ENCODE results near the gene MMP24OS. TPM values are rescaled to one million over a fixed set of nuclear protein-coding genes. Genes with fewer than 3 reads are reported as not detected.

MMP24OS gene
- total and polyA plus RNA-seq, 2 of the 4 experiments (the other 2 are of a cell fraction), result 5.9 to 64.9 TPM

GRCh38 chr20:35232575-35232974 is 45.3 kb downstream of the MMP24OS start:
- peak overlapping the region; percentile 43; the same call in 1 of the 2 replicates for H2BK120ac ChIP-seq (ENCODE audit: low read depth, low read length)
- H3K4me3 ChIP-seq (ENCODE audit: insufficient read depth, low read depth, low read length), result no peak overlapping the region
- H3K27ac ChIP-seq (ENCODE audit: insufficient read depth, low read length), result peak overlapping the region; percentile 41; the same call in 1 of the 2 replicates
- DNase-seq (peak; percentile 75), ATAC-seq (ENCODE audit: low read depth) (peak; percentile 95)
- peak overlapping the region; percentile 14; the same call in 1 of the 2 replicates for H3K9ac ChIP-seq (ENCODE audit: low read depth, low read length)
- BruUV-seq (replicated peaks), result no TSS peak
- no peak overlapping the region for H3K4me2 ChIP-seq (ENCODE audit: low read depth, low read length)
- no peak overlapping the region; the same call in 2 of the 3 replicates for H2BK15ac ChIP-seq (ENCODE audit: low read depth, low read length)
- WGBS, 2 experiments (ENCODE audit: extremely low coverage in 2 of 2, insufficient read length in 1 of 2), result 20% methylated on average over 1 of the region's 2 CpGs; no CpG with 5 or more reads in 1 of the 2 experiments
- H2BK5ac ChIP-seq (ENCODE audit: low read depth, low read length, poor library complexity, severe bottlenecking), result peak overlapping the region; percentile 49
- ChIA-PET POLR2A (ENCODE audit: unreplicated experiment) (no interaction called here), CTCF (no interaction called here)
- 0 out of 2 replicates have a peak overlapping the region, but pooled peaks have one; percentile 42 for H3K18ac ChIP-seq (ENCODE audit: low read depth, low read length)
- H3K4ac ChIP-seq (ENCODE audit: low read depth, low read length), result peak overlapping the region; percentile 34; the same call in 1 of the 2 replicates
- no peak overlapping the region for H3K23ac ChIP-seq (ENCODE audit: low read depth, low read length)
- no peak overlapping the region for H4K5ac ChIP-seq (ENCODE audit: low read depth, low read length)
- TF ChIP-seq, protein P1, sequence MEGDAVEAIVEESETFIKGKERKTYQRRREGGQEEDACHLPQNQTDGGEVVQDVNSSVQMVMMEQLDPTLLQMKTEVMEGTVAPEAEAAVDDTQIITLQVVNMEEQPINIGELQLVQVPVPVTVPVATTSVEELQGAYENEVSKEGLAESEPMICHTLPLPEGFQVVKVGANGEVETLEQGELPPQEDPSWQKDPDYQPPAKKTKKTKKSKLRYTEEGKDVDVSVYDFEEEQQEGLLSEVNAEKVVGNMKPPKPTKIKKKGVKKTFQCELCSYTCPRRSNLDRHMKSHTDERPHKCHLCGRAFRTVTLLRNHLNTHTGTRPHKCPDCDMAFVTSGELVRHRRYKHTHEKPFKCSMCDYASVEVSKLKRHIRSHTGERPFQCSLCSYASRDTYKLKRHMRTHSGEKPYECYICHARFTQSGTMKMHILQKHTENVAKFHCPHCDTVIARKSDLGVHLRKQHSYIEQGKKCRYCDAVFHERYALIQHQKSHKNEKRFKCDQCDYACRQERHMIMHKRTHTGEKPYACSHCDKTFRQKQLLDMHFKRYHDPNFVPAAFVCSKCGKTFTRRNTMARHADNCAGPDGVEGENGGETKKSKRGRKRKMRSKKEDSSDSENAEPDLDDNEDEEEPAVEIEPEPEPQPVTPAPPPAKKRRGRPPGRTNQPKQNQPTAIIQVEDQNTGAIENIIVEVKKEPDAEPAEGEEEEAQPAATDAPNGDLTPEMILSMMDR (conservative IDR thresholded peaks at IDR 0.05; ENCODE audit: low read depth, low read length), result no peak
- TF ChIP-seq SMC3 (IDR thresholded peaks at IDR 0.05; ENCODE audit: low read depth, low read length) (no peak), MAZ (IDR thresholded peaks at IDR 0.05; ENCODE audit: borderline replicate concordance, low read depth, low read length) (no peak), MAFK (IDR thresholded peaks at IDR 0.05; ENCODE audit: low read depth, low read length) (no peak), NFE2L2 (IDR thresholded peaks at IDR 0.05; ENCODE audit: low read depth, low read length) (no peak), RFX5 (IDR thresholded peaks at IDR 0.05; ENCODE audit: low read depth, low read length) (no peak), FOS (IDR thresholded peaks at IDR 0.05; ENCODE audit: low read depth, low read length) (no peak), RAD21 (IDR thresholded peaks at IDR 0.05; ENCODE audit: low read length) (no peak), CHD1 (IDR thresholded peaks at IDR 0.05; ENCODE audit: low read depth, low read length) (no peak), POLR2A (IDR thresholded peaks at IDR 0.05; ENCODE audit: low read depth, low read length) (no peak), ELK1 (IDR thresholded peaks at IDR 0.05; ENCODE audit: borderline replicate concordance, low read depth, low read length) (no peak), RCOR1 (IDR thresholded peaks at IDR 0.05; ENCODE audit: insufficient replicate concordance, low read length) (no peak), CEBPB (IDR thresholded peaks at IDR 0.05; ENCODE audit: low read depth, low read length) (no peak), BHLHE40 (IDR thresholded peaks at IDR 0.05; ENCODE audit: low read depth, low read length) (no peak), MXI1 (IDR thresholded peaks at IDR 0.05; ENCODE audit: borderline replicate concordance, low read depth, low read length) (no peak)
- TF ChIP-seq, protein P2, sequence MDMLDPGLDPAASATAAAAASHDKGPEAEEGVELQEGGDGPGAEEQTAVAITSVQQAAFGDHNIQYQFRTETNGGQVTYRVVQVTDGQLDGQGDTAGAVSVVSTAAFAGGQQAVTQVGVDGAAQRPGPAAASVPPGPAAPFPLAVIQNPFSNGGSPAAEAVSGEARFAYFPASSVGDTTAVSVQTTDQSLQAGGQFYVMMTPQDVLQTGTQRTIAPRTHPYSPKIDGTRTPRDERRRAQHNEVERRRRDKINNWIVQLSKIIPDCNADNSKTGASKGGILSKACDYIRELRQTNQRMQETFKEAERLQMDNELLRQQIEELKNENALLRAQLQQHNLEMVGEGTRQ (IDR thresholded peaks at IDR 0.05; ENCODE audit: low read depth, low read length), result no peak
- peaks cover 3% of the 10 kb centered on the region for H3K9me3 ChIP-seq (ENCODE audit: control insufficient read depth, insufficient read depth, low read length)
- H3K56ac ChIP-seq (ENCODE audit: extremely low read depth, insufficient read depth, low read length), result no peak overlapping the region; the same call in 1 of the 2 replicates
- peaks cover 2% of the 10 kb centered on the region; the same call in 1 of the 2 replicates for H3K27me3 ChIP-seq (ENCODE audit: control insufficient read depth, insufficient read depth, low read length)
- peak overlapping the region; percentile 85 for H2AFZ ChIP-seq (replicated peaks; ENCODE audit: low read length, poor library complexity)
- no peak overlapping the region for H4K91ac ChIP-seq (ENCODE audit: insufficient read depth, low read depth, low read length)
- dilution Hi-C loops (cut with HindIII; ENCODE audit: low sequenced_read_pairs, unreplicated experiment), result no loop called here
- H2AK5ac ChIP-seq (ENCODE audit: low read depth, low read length), result no peak overlapping the region; the same call in 1 of the 2 replicates
- H2AK9ac ChIP-seq (replicated peaks; ENCODE audit: low read depth, low read length, poor library complexity), result peak overlapping the region; percentile 51
- 0 out of 2 replicates have a peak, but pooled peaks cover 2% of the 10 kb centered on the region for H4K20me1 ChIP-seq (ENCODE audit: insufficient read depth, low read length)
- 0 out of 2 replicates have a peak, but pooled peaks cover 2% of the 10 kb centered on the region for H3K36me3 ChIP-seq (ENCODE audit: control insufficient read depth, insufficient read depth, low read length)
- peaks cover 5% of the 10 kb centered on the region for H3K4me1 ChIP-seq (ENCODE audit: control insufficient read depth, insufficient read depth, low read length)
- H2BK20ac ChIP-seq (ENCODE audit: low read depth, low read length), result no peak overlapping the region
- H4K8ac ChIP-seq (ENCODE audit: low read depth in 2 of 2, low read length in 2 of 2), result peak overlapping the region in 1 of 2 experiments; percentile 37; a peak in 1 of 4 replicates
- no peaks in the 10 kb centered on the region for H3K79me1 ChIP-seq (ENCODE audit: low read depth in 1 of 2, low read length in 2 of 2)
- 0 out of 2 replicates have a peak, but pooled peaks cover 3% of the 10 kb centered on the region for H3K9me1 ChIP-seq (ENCODE audit: insufficient read depth, low read length)
- 0 out of 2 replicates have a peak overlapping the region, but pooled peaks have one; percentile 11 for H3K14ac ChIP-seq (replicated peaks; ENCODE audit: low read depth, low read length)
- in situ Hi-C loops (cut with MboI; ENCODE audit: low sequenced_read_pairs), result no loop called here
- intact Hi-C loops (cut with micrococcal nuclease), result no loop called here
